Astrocyte (in vitro differentiated cells and primary cell): ENCODE measurements around the gene PSEN1. TPM values are rescaled to one million over a fixed set of nuclear protein-coding genes. Genes with fewer than 3 reads are reported as not detected.

ENCODE experiments used
- DNase-seq: peaks from one replicate; pipeline ENCODE4 v3.0.0-alpha.2; 2010; ENCODE audit warnings: low read depth
- FAIRE-seq: peaks from 2 replicates; lab custom pipeline; 2011; peaks lifted over from hg19 to GRCh38; lab: Jason Lieb, UNC
- H2AFZ ChIP-seq: 2 replicates; pipeline ENCODE4 v1.6.0; 2012; ENCODE audit warnings: low read depth, low read length, inconsistent platforms
- H3K27ac ChIP-seq: 2 replicates; pipeline ENCODE4 v1.5.1; 2011; ENCODE audit warnings: low read depth, low read length, inconsistent platforms
- H3K27me3 ChIP-seq: 2 replicates; pipeline ENCODE4 v1.6.0; 2011; ENCODE audit warnings: low read length, inconsistent platforms; ENCODE audit not compliant: insufficient read depth
- H3K36me3 ChIP-seq: 2 replicates; pipeline ENCODE4 v1.5.1; 2011; ENCODE audit warnings: low read length, inconsistent platforms; ENCODE audit not compliant: insufficient read depth
- H3K4me1 ChIP-seq: 2 replicates; pipeline ENCODE4 v1.5.1; 2011; ENCODE audit warnings: low read length, inconsistent platforms; ENCODE audit not compliant: insufficient read depth
- H3K4me2 ChIP-seq: 2 replicates; pipeline ENCODE4 v1.6.0; 2012; ENCODE audit warnings: low read length, inconsistent platforms
- H3K4me3 ChIP-seq: 2 replicates; pipeline ENCODE4 v1.5.1; 2011; ENCODE audit warnings: low read depth, mild to moderate bottlenecking, low read length, inconsistent platforms; ENCODE audit not compliant: insufficient read depth
- H3K79me2 ChIP-seq: 2 replicates; pipeline ENCODE4 v1.6.0; 2012; ENCODE audit warnings: mild to moderate bottlenecking, low read length, inconsistent platforms; ENCODE audit not compliant: insufficient read depth
- H3K9ac ChIP-seq: 2 replicates; pipeline ENCODE4 v1.6.0; 2012; ENCODE audit warnings: mild to moderate bottlenecking, low read length, inconsistent platforms
- H3K9me3 ChIP-seq: 2 replicates; pipeline ENCODE4 v1.5.1; 2012; ENCODE audit warnings: low read depth, mild to moderate bottlenecking, low read length, inconsistent platforms; ENCODE audit not compliant: insufficient read depth
- H4K20me1 ChIP-seq: 2 replicates; pipeline ENCODE4 v1.6.0; 2012; ENCODE audit warnings: low read length, inconsistent platforms; ENCODE audit not compliant: insufficient read depth
- H3K27ac Mint-ChIP-seq: one replicate; pipeline ENCODE4 v1.8.0; 2021; ENCODE audit warnings: mild to moderate bottlenecking, mixed read lengths; ENCODE audit not compliant: unreplicated experiment
- H3K27me3 Mint-ChIP-seq: one replicate; pipeline ENCODE4 v1.8.0; 2021; ENCODE audit warnings: low read depth, mixed read lengths; ENCODE audit not compliant: unreplicated experiment
- H3K36me3 Mint-ChIP-seq: one replicate; pipeline ENCODE4 v1.8.0; 2021; ENCODE audit warnings: low read depth, mixed read lengths; ENCODE audit not compliant: unreplicated experiment
- H3K4me1 Mint-ChIP-seq: one replicate; pipeline ENCODE4 v1.8.0; 2021; ENCODE audit warnings: low read depth, mixed read lengths; ENCODE audit not compliant: unreplicated experiment
- H3K4me3 Mint-ChIP-seq: one replicate; pipeline ENCODE4 v1.8.0; 2021; ENCODE audit warnings: mild to moderate bottlenecking, moderate library complexity, mixed read lengths; ENCODE audit not compliant: unreplicated experiment
- H3K9me3 Mint-ChIP-seq: one replicate; pipeline ENCODE4 v1.8.0; 2021; ENCODE audit warnings: mild to moderate bottlenecking, mixed read lengths; ENCODE audit not compliant: unreplicated experiment
- CTCF ChIP-seq: IDR thresholded peaks from 2 replicates; pipeline ENCODE4 v1.5.1; 2011; ENCODE audit warnings: low read depth, mild to moderate bottlenecking, inconsistent platforms, low read length, moderate library complexity; ENCODE audit not compliant: insufficient read depth
- EZH2 ChIP-seq: IDR thresholded peaks from 2 replicates; pipeline ENCODE4 v1.6.1; 2012; ENCODE audit warnings: mild to moderate bottlenecking, low read length, inconsistent platforms; ENCODE audit not compliant: insufficient read depth
- total RNA-seq: library from RNA; stranded (reverse); gene quantifications from 2 replicates; pipeline ENCODE4 v1.2.1, GENCODE V29; 2021

The PSEN1 gene
- total RNA-seq, 1 donor from 2014 or later: 89.5 TPM

GRCh38 chr14:73267474-73267873 lies 131.2 kb downstream of the PSEN1 start:
- Mint-ChIP-seq H3K36me3 (peaks cover 9% of the 10 kb centered on the region), H3K27ac (peak overlapping the region; percentile 30), H3K4me1 (no peaks in the 10 kb centered on the region), H3K9me3 (no peaks in the 10 kb centered on the region), H3K4me3 (no peak overlapping the region), H3K27me3 (peaks cover 4% of the 10 kb centered on the region)
- H3K36me3 ChIP-seq: no peaks in the 10 kb centered on the region
- no peak overlapping the region for H2AFZ ChIP-seq
- TF ChIP-seq CTCF (no peak), EZH2 (no peak)
- H3K4me3 ChIP-seq: no peak overlapping the region
- H3K4me2 ChIP-seq: no peak overlapping the region
- H3K27me3 ChIP-seq: no peaks in the 10 kb centered on the region
- H3K79me2 ChIP-seq: no peaks in the 10 kb centered on the region
- DNase-seq (no peak), FAIRE-seq (no peak)
- peaks cover 12% of the 10 kb centered on the region for H3K4me1 ChIP-seq
- no peaks in the 10 kb centered on the region for H4K20me1 ChIP-seq
- H3K9me3 ChIP-seq: no peaks in the 10 kb centered on the region
- no peak overlapping the region for H3K27ac ChIP-seq
- no peak overlapping the region for H3K9ac ChIP-seq

DNA sequence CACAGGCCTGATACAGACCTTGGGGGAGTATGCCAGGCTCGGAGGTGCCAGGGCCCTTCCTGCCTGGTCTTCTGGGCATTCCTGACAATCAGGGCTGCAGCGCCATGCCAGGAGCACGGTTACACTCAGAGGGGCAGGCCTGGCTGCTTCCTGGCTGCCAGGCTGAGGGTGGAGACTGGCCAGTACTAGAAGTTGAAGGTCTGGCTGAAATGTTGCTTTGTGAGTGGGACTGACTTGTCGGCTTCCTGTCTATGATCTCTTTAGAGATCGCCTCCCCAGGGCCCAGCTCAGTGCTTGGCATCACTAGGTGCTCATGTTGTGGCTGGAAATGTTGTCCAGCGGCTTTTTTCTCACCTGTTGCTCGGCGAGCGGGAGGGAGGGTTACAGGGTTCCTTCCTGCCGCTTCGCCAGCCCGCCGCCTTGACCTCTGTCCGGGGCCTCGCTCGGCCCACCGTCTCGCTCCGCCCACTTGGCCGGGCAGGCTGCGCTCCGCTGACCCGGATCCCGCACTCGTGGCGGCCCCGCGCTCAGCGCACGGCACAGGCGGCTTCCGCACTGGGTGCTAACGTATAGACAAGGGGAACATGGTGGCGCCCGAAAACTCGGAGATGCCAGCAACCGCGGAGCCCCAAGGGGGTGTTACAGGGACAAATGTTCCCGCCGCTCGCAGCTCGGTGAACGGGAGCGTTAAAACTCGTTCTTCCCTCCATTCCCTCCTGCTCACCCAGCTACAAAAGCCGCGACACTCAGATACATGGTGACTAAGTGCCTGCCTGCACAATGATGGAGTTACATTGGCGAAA lies 133.6 kb downstream of the PSEN1 start:
- Mint-ChIP-seq H3K4me3 (no peak overlapping the region), H3K4me1 (no peaks in the 10 kb centered on the region), H3K27me3 (no peaks in the 10 kb centered on the region), H3K9me3 (no peaks in the 10 kb centered on the region), H3K36me3 (peaks cover 12% of the 10 kb centered on the region), H3K27ac (no peak overlapping the region)
- H3K9ac ChIP-seq: peak overlapping the region; percentile 51
- DNase-seq (peak; percentile 20), FAIRE-seq (no peak)
- peaks cover 6% of the 10 kb centered on the region for H3K36me3 ChIP-seq
- H2AFZ ChIP-seq: peak overlapping the region; percentile 34
- H3K27me3 ChIP-seq: no peaks in the 10 kb centered on the region
- H3K4me2 ChIP-seq: peak overlapping the region; percentile 81
- H3K27ac ChIP-seq: no peak overlapping the region
- H3K79me2 ChIP-seq: no peaks in the 10 kb centered on the region
- H4K20me1 ChIP-seq: no peaks in the 10 kb centered on the region
- TF ChIP-seq CTCF (no peak), EZH2 (no peak)
- peaks cover 12% of the 10 kb centered on the region for H3K4me1 ChIP-seq
- H3K9me3 ChIP-seq: no peaks in the 10 kb centered on the region
- H3K4me3 ChIP-seq: peak overlapping the region; percentile 48

- peaks cover 12% of the 10 kb centered on the region for H3K4me1 ChIP-seq
- H2AFZ ChIP-seq: no peak overlapping the region
- Mint-ChIP-seq H3K4me1 (no peaks in the 10 kb centered on the region), H3K4me3 (no peak overlapping the region), H3K27me3 (no peaks in the 10 kb centered on the region), H3K9me3 (no peaks in the 10 kb centered on the region), H3K36me3 (peaks cover 14% of the 10 kb centered on the region), H3K27ac (no peak overlapping the region)
- no peak overlapping the region for H3K4me2 ChIP-seq
- peaks cover 19% of the 10 kb centered on the region for H3K36me3 ChIP-seq
- H4K20me1 ChIP-seq: peaks cover 4% of the 10 kb centered on the region
- TF ChIP-seq EZH2 (no peak), CTCF (no peak)
- H3K27ac ChIP-seq: no peak overlapping the region
- FAIRE-seq: no peak
- H3K9me3 ChIP-seq: no peaks in the 10 kb centered on the region
- no peaks in the 10 kb centered on the region for H3K27me3 ChIP-seq
- no peak overlapping the region for H3K4me3 ChIP-seq
- H3K79me2 ChIP-seq: no peaks in the 10 kb centered on the region
- H3K9ac ChIP-seq: no peak overlapping the region
- no peak for DNase-seq
These were observed 136.1 kb downstream of the PSEN1 start for GRCh38 chr14:73272393-73272792.
